K562 (cell line): Measurements from ENCODE around the gene PHF12. TPM values are rescaled to one million over a fixed set of nuclear protein-coding genes. Genes with fewer than 3 reads are reported as not detected.

Experiments used
- CBX1 ChIP-seq: sonication (generic); IDR thresholded peaks from 2 replicates; pipeline ENCODE4 v1.6.1; 2016; ENCODE audit warnings: antibody characterized with exemption, low read depth, mild to moderate bottlenecking
- FOXP1 ChIP-seq: sonication (generic); formaldehyde crosslinking; IDR thresholded peaks from 2 replicates; pipeline ENCODE4 v1.8.0; 2022; ENCODE audit warnings: mild to moderate bottlenecking, missing genetic modification reagents
- NR2C2 ChIP-seq, 2 experiments: fragments of 200-800 bp in 1 of 2; sonication (Bioruptor generic) in 1 of 2; sonication (generic) in 1 of 2; formaldehyde crosslinking in 1 of 2; IDR thresholded peaks; 2 replicates each; pipeline versions ENCODE4 v1.6.1 to v1.8.0; 2016 to 2022; ENCODE audit warnings: mild to moderate bottlenecking in 1 of 2, missing compliant biosample characterization in 1 of 2, missing genetic modification characterization in 1 of 2, missing genetic modification reagents in 1 of 2
- NR3C1 ChIP-seq: sonication (generic); formaldehyde crosslinking; IDR thresholded peaks from 2 replicates; pipeline ENCODE4 v1.8.1; 2022; ENCODE audit warnings: missing genetic modification reagents
- PTRF ChIP-seq: fragments of 450-650 bp; IDR thresholded peaks from 2 replicates; pipeline ENCODE4 v1.6.1; 2016; ENCODE audit warnings: mild to moderate bottlenecking, missing genetic modification characterization, missing compliant biosample characterization
- RAD21 ChIP-seq, 2 experiments: fragments of 250-450 bp in 1 of 2; fragments of 450-650 bp in 1 of 2; sonication (Bioruptor Pico) in 1 of 2; formaldehyde crosslinking in 1 of 2; IDR thresholded peaks in 1 of 2; conservative IDR thresholded peaks in 1 of 2; 2 replicates each; pipeline versions ENCODE4 v1.4.0 to v1.8.0; 2020 to 2022; ENCODE audit warnings: mild to moderate bottlenecking in 2 of 2, moderate library complexity in 1 of 2
- RBM25 ChIP-seq: fragments of 200-400 bp; formaldehyde crosslinking; IDR thresholded peaks from 2 replicates; pipeline ENCODE4 v1.6.1; 2018; ENCODE audit warnings: low read length, low read depth, moderate library complexity; ENCODE audit not compliant: severe bottlenecking
- polyA plus RNA-seq, 8 experiments: library from polyadenylated mRNA; depleted of rRNA in 4 of 8; stranded (reverse) in 5 of 8; unstranded in 3 of 8; fragments of >200 nt; fragmentation: Nextera tagmentation in 2 of 8; fragmentation: Illumina TruSeq in 1 of 8; extraction: Ambion mirVana in 2 of 8; extraction: Trizol in 1 of 8; gene quantifications; 2 replicates each; pipeline versions ENCODE4 v1.2.1 to v1.2.3, GENCODE V29; 2011 to 2014; ENCODE audit warnings: inconsistent platforms in 1 of 8, missing spikeins in 1 of 8
- total RNA-seq, 7 experiments: library from RNA; depleted of rRNA in 6 of 7; stranded (reverse); fragments of >200 nt in 6 of 7; fragmentation: Illumina TruSeq in 2 of 7; extraction: Trizol in 2 of 7; gene quantifications; 2 replicates each; pipeline versions ENCODE4 v1.2.1 to v1.2.3, GENCODE V29; 2011 to 2021; ENCODE audit warnings: low replicate concordance in 1 of 7
- TF ChIP-seq, protein P1 (sequence below): sonication (generic); formaldehyde crosslinking; IDR thresholded peaks from 2 replicates; pipeline ENCODE4 v1.4.0; 2020; ENCODE audit warnings: mild to moderate bottlenecking, missing genetic modification reagents
- TF ChIP-seq, protein P2 (sequence below): sonication (generic); formaldehyde crosslinking; IDR thresholded peaks from 2 replicates; pipeline ENCODE4 v1.8.1; 2023; ENCODE audit warnings: mild to moderate bottlenecking, missing genetic modification reagents
- TF ChIP-seq, protein P3 (sequence below), 2 experiments: fragments of 200-800 bp in 1 of 2; sonication (Bioruptor generic) in 1 of 2; sonication (generic) in 1 of 2; formaldehyde crosslinking in 1 of 2; IDR thresholded peaks in 1 of 2; conservative IDR thresholded peaks in 1 of 2; 2 replicates each; pipeline versions ENCODE4 v1.5.0 to v1.6.1; 2016 to 2020; ENCODE audit warnings: missing compliant biosample characterization in 1 of 2, missing genetic modification characterization in 1 of 2, missing genetic modification reagents in 1 of 2
- TF ChIP-seq, protein P4 (sequence below): fragments of 250-450 bp; sonication (Bioruptor Pico); IDR thresholded peaks from 2 replicates; pipeline ENCODE4 v1.4.0; 2020
- TF ChIP-seq, protein P5 (sequence below): fragments of 450-650 bp; IDR thresholded peaks from 2 replicates; pipeline ENCODE4 v1.6.1; 2018; ENCODE audit not compliant: partially characterized antibody

PHF12 gene
- total and polyA plus RNA-seq, 9 of the 15 experiments (the other 6 are each of a cell fraction or from before 2014, with no cell fraction given) = 0.82 to 31.3 (median 13.5) TPM

DNA sequence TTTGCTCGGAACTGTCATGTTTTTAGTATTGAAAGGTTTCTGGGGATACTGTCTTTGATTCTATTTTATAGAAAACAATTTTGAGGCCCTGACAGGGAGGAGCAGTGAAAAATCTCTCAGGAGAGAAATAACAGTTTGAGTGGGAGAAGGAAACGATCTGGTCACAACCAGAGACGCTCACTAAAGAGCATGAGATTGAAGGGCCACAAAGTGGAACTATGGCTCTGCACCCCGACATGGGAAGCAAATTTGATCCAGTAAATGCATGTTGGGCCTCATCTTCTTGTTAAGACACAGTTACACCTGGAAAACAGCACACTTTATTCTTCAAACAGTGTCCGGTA lies 96.0 kb downstream of the PHF12 start (continued):
- TF ChIP-seq RAD21 (CRISPR knock-in tag; conservative IDR thresholded peaks at IDR 0.05 in 1 of 2, IDR thresholded peaks at IDR 0.05 in 1 of 2) (0 out of 4 replicates have a peak, but pooled peaks of 1 of the 2 experiments have one; percentile 0), PTRF (tag) (no peak), CBX1 (no peak), NR2C2 (CRISPR knock-in tag; IDR thresholded peaks at IDR 0.05) (no peak), NR2C2 (tag; IDR thresholded peaks at IDR 0.05) (no peak), NR3C1 (no peak), FOXP1 (CRISPR knock-in tag) (peak; percentile 13; the same call in 1 of the 2 replicates), RBM25 (no peak)
- TF ChIP-seq, protein P1, sequence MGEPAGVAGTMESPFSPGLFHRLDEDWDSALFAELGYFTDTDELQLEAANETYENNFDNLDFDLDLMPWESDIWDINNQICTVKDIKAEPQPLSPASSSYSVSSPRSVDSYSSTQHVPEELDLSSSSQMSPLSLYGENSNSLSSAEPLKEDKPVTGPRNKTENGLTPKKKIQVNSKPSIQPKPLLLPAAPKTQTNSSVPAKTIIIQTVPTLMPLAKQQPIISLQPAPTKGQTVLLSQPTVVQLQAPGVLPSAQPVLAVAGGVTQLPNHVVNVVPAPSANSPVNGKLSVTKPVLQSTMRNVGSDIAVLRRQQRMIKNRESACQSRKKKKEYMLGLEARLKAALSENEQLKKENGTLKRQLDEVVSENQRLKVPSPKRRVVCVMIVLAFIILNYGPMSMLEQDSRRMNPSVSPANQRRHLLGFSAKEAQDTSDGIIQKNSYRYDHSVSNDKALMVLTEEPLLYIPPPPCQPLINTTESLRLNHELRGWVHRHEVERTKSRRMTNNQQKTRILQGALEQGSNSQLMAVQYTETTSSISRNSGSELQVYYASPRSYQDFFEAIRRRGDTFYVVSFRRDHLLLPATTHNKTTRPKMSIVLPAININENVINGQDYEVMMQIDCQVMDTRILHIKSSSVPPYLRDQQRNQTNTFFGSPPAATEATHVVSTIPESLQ = no peak
- TF ChIP-seq, protein P2, sequence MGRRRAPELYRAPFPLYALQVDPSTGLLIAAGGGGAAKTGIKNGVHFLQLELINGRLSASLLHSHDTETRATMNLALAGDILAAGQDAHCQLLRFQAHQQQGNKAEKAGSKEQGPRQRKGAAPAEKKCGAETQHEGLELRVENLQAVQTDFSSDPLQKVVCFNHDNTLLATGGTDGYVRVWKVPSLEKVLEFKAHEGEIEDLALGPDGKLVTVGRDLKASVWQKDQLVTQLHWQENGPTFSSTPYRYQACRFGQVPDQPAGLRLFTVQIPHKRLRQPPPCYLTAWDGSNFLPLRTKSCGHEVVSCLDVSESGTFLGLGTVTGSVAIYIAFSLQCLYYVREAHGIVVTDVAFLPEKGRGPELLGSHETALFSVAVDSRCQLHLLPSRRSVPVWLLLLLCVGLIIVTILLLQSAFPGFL (CRISPR knock-in tag) = no peak
- TF ChIP-seq, protein P3, sequence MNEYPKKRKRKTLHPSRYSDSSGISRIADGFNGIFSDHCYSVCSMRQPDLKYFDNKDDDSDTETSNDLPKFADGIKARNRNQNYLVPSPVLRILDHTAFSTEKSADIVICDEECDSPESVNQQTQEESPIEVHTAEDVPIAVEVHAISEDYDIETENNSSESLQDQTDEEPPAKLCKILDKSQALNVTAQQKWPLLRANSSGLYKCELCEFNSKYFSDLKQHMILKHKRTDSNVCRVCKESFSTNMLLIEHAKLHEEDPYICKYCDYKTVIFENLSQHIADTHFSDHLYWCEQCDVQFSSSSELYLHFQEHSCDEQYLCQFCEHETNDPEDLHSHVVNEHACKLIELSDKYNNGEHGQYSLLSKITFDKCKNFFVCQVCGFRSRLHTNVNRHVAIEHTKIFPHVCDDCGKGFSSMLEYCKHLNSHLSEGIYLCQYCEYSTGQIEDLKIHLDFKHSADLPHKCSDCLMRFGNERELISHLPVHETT (CRISPR knock-in tag; conservative IDR thresholded peaks at IDR 0.05 in 1 of 2, IDR thresholded peaks at IDR 0.05 in 1 of 2) = no peak
- TF ChIP-seq, protein P4, sequence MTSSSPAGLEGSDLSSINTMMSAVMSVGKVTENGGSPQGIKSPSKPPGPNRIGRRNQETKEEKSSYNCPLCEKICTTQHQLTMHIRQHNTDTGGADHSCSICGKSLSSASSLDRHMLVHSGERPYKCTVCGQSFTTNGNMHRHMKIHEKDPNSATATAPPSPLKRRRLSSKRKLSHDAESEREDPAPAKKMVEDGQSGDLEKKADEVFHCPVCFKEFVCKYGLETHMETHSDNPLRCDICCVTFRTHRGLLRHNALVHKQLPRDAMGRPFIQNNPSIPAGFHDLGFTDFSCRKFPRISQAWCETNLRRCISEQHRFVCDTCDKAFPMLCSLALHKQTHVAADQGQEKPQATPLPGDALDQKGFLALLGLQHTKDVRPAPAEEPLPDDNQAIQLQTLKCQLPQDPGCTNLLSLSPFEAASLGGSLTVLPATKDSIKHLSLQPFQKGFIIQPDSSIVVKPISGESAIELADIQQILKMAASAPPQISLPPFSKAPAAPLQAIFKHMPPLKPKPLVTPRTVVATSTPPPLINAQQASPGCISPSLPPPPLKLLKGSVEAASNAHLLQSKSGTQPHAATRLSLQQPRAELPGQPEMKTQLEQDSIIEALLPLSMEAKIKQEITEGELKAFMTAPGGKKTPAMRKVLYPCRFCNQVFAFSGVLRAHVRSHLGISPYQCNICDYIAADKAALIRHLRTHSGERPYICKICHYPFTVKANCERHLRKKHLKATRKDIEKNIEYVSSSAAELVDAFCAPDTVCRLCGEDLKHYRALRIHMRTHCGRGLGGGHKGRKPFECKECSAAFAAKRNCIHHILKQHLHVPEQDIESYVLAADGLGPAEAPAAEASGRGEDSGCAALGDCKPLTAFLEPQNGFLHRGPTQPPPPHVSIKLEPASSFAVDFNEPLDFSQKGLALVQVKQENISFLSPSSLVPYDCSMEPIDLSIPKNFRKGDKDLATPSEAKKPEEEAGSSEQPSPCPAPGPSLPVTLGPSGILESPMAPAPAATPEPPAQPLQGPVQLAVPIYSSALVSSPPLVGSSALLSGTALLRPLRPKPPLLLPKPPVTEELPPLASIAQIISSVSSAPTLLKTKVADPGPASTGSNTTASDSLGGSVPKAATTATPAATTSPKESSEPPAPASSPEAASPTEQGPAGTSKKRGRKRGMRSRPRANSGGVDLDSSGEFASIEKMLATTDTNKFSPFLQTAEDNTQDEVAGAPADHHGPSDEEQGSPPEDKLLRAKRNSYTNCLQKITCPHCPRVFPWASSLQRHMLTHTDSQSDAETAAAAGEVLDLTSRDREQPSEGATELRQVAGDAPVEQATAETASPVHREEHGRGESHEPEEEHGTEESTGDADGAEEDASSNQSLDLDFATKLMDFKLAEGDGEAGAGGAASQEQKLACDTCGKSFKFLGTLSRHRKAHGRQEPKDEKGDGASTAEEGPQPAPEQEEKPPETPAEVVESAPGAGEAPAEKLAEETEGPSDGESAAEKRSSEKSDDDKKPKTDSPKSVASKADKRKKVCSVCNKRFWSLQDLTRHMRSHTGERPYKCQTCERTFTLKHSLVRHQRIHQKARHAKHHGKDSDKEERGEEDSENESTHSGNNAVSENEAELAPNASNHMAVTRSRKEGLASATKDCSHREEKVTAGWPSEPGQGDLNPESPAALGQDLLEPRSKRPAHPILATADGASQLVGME (CRISPR knock-in tag) = no peak
- TF ChIP-seq, protein P5, sequence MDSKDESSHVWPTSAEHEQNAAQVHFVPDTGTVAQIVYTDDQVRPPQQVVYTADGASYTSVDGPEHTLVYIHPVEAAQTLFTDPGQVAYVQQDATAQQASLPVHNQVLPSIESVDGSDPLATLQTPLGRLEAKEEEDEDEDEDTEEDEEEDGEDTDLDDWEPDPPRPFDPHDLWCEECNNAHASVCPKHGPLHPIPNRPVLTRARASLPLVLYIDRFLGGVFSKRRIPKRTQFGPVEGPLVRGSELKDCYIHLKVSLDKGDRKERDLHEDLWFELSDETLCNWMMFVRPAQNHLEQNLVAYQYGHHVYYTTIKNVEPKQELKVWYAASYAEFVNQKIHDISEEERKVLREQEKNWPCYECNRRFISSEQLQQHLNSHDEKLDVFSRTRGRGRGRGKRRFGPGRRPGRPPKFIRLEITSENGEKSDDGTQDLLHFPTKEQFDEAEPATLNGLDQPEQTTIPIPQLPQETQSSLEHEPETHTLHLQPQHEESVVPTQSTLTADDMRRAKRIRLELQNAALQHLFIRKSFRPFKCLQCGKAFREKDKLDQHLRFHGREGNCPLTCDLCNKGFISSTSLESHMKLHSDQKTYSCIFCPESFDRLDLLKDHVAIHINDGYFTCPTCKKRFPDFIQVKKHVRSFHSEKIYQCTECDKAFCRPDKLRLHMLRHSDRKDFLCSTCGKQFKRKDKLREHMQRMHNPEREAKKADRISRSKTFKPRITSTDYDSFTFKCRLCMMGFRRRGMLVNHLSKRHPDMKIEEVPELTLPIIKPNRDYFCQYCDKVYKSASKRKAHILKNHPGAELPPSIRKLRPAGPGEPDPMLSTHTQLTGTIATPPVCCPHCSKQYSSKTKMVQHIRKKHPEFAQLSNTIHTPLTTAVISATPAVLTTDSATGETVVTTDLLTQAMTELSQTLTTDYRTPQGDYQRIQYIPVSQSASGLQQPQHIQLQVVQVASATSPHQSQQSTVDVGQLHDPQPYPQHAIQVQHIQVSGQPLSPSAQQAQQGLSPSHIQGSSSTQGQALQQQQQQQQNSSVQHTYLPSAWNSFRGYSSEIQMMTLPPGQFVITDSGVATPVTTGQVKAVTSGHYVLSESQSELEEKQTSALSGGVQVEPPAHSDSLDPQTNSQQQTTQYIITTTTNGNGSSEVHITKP = no peak
- TF ChIP-seq, all 486 proteins: peak for 5
